PC-3 (cell line): ENCODE results near the gene HPCAL4. TPM values are rescaled to one million over a fixed set of nuclear protein-coding genes. Genes with fewer than 3 reads are reported as not detected.

ENCODE experiments used
- ATAC-seq: fragments of 200-7000 bp; cut with Tn5 transposase; 2 replicates; pipeline ENCODE4 v1.9.1; 2020; ENCODE audit warnings: mild to moderate bottlenecking, moderate library complexity
- BruUV-seq: library from RNA; stranded (reverse); fragments of 400-500 nt; replicated peaks from 2 replicates; lab custom pipeline; 2021; lab: Mats Ljungman, UMichigan
- CTCF ChIA-PET: fragments of 300-600 bp; sonication (Branson Sonifier 250); formaldehyde crosslinking; loops from one replicate; lab custom pipeline; 2022; ENCODE audit warnings: antibody characterized with exemption; lab: Charles Lee
- POLR2A ChIA-PET: fragments of 300-600 bp; sonication (Branson Sonifier 250); formaldehyde crosslinking; loops from one replicate; lab custom pipeline; 2022; ENCODE audit warnings: antibody characterized with exemption; ENCODE audit not compliant: unreplicated experiment; lab: Charles Lee
- DNase-seq: peaks from one replicate; pipeline ENCODE4 v3.0.0-alpha.2; 2015
- H2AFZ ChIP-seq: fragments of 300-600 bp; sonication (generic); 2 replicates; pipeline ENCODE4 v1.6.0; 2016; ENCODE audit warnings: antibody characterized with exemption, low read length
- H3F3A ChIP-seq: fragments of 300-600 bp; sonication (generic); one replicate; pipeline ENCODE4 v1.6.0; 2017; ENCODE audit warnings: antibody characterized with exemption, low read length, control low read depth, mild to moderate bottlenecking; ENCODE audit not compliant: unreplicated experiment
- H3K27ac ChIP-seq: fragments of 300-600 bp; sonication (generic); 2 replicates; pipeline ENCODE4 v1.5.1; 2016; ENCODE audit warnings: mild to moderate bottlenecking, low read length
- H3K27me3 ChIP-seq: fragments of 300-600 bp; sonication (generic); 2 replicates; pipeline ENCODE4 v1.6.1; 2016; ENCODE audit warnings: low read length, mixed read lengths
- H3K36me3 ChIP-seq: fragments of 300-600 bp; sonication (generic); 2 replicates; pipeline ENCODE4 v1.6.1; 2016; ENCODE audit warnings: low read depth, mixed run types, low read length, mixed read lengths
- H3K4me1 ChIP-seq: fragments of 300-600 bp; sonication (generic); 2 replicates; pipeline ENCODE4 v1.5.1; 2016; ENCODE audit warnings: low read length; ENCODE audit not compliant: insufficient read depth
- H3K4me2 ChIP-seq: fragments of 300-600 bp; sonication (generic); 2 replicates; pipeline ENCODE4 v1.6.0; 2016; ENCODE audit warnings: low read length
- H3K4me3 ChIP-seq: fragments of 300-600 bp; sonication (generic); 2 replicates; pipeline ENCODE4 v1.5.1; 2016; ENCODE audit warnings: mild to moderate bottlenecking, low read length, mixed read lengths
- H3K79me2 ChIP-seq: fragments of 300-600 bp; sonication (generic); 2 replicates; pipeline ENCODE4 v1.6.1; 2017; ENCODE audit warnings: low read length, mixed read lengths
- H3K9ac ChIP-seq: fragments of 300-600 bp; sonication (generic); 2 replicates; pipeline ENCODE4 v1.6.0; 2016; ENCODE audit warnings: mild to moderate bottlenecking, low read length
- H3K9me2 ChIP-seq: fragments of 300-600 bp; sonication (generic); replicated peaks from 2 replicates; pipeline ENCODE4 v1.6.1; 2016; ENCODE audit warnings: mixed run types, low read length, mixed read lengths
- H3K9me3 ChIP-seq: fragments of 300-600 bp; sonication (generic); 2 replicates; pipeline ENCODE4 v1.6.1; 2016; ENCODE audit warnings: low read length, mixed read lengths
- H4K20me1 ChIP-seq: fragments of 300-600 bp; sonication (generic); 2 replicates; pipeline ENCODE4 v1.6.1; 2016; ENCODE audit warnings: low read length, mixed read lengths
- CTCF ChIP-seq: fragments of 300-600 bp; sonication (generic); conservative IDR thresholded peaks from 2 replicates; pipeline ENCODE4 v1.5.1; 2017; ENCODE audit warnings: antibody characterized with exemption, low read depth, mild to moderate bottlenecking, low read length
- EZH2 ChIP-seq: fragments of 300-600 bp; sonication (generic); IDR thresholded peaks from one replicate; pipeline ENCODE4 v1.6.1; 2017; ENCODE audit warnings: antibody characterized with exemption, mild to moderate bottlenecking, low read length; ENCODE audit not compliant: unreplicated experiment
- EZH2phosphoT487 ChIP-seq: fragments of 300-600 bp; sonication (generic); IDR thresholded peaks from 2 replicates; pipeline ENCODE4 v1.6.1; 2018; ENCODE audit warnings: mild to moderate bottlenecking, antibody characterized with exemption, low read length, borderline replicate concordance
- intact Hi-C: fragments of 100-400 bp; cut with micrococcal nuclease; formaldehyde crosslinking; loops from 2 replicates; pipeline ENCODE4 v1.9.0; 2023
- total RNA-seq: library from RNA; depleted of rRNA; stranded (reverse); fragments of >200 nt; gene quantifications from 2 replicates; pipeline ENCODE4 v1.2.3, GENCODE V29; 2014

HPCAL4 gene
- total RNA-seq, 1 experiment from 2014 or later: 0.04 TPM

GRCh38 chr1:39654291-39654690 is 36.9 kb downstream of the HPCAL4 start:
- ATAC-seq (no peak), DNase-seq (no peak)
- no peaks in the 10 kb centered on the region for H3F3A ChIP-seq
- no peaks in the 10 kb centered on the region for H3K9me2 ChIP-seq
- H3K4me1 ChIP-seq: no peaks in the 10 kb centered on the region
- no peak overlapping the region for H3K27ac ChIP-seq
- no peaks in the 10 kb centered on the region for H3K36me3 ChIP-seq
- H2AFZ ChIP-seq: no peak overlapping the region
- no peaks in the 10 kb centered on the region for H3K79me2 ChIP-seq
- POLR2A ChIA-PET: no interaction called here
- H3K4me3 ChIP-seq: no peak overlapping the region
- TF ChIP-seq EZH2phosphoT487: no peak
- no peaks in the 10 kb centered on the region for H3K27me3 ChIP-seq
- H4K20me1 ChIP-seq: no peaks in the 10 kb centered on the region
- CTCF ChIA-PET: interaction anchor here (2.8 kb wide), 1 partner anchor 48 kb away, joined by 46 read pairs; no protein-coding TSS in a partner anchor
- no peak overlapping the region for H3K9ac ChIP-seq
- intact Hi-C loops: no loop called here
- no peaks in the 10 kb centered on the region for H3K9me3 ChIP-seq
- H3K4me2 ChIP-seq: no peak overlapping the region
- BruUV-seq: no TSS peak

GRCh38 chr1:39653546-39654031 is 37.6 kb downstream of the HPCAL4 start:
- Histone ChIP-seq H3K79me2 (no peaks in the 10 kb centered on the region), H3K27ac (no peak overlapping the region), H3K4me3 (no peak overlapping the region), H3K4me1 (no peaks in the 10 kb centered on the region), H2AFZ (peak overlapping the region; percentile 64), H3F3A (no peaks in the 10 kb centered on the region), H3K9me3 (no peaks in the 10 kb centered on the region), H3K36me3 (no peaks in the 10 kb centered on the region), H3K9ac (no peak overlapping the region), H4K20me1 (no peaks in the 10 kb centered on the region), H3K9me2 (no peaks in the 10 kb centered on the region), H3K27me3 (no peaks in the 10 kb centered on the region), H3K4me2 (peak overlapping the region; percentile 73)
- peak; percentile 88 for ATAC-seq
- TF ChIP-seq CTCF (peak; percentile 92), EZH2phosphoT487 (no peak)
- no TSS peak for BruUV-seq
- CTCF ChIA-PET: interaction anchor here (0.6 to 2.8 kb wide), 2 partner anchors 47 to 50 kb away, joined by 5 to 46 read pairs; no protein-coding TSS in a partner anchor
- DNase-seq: peak; percentile 81
- intact Hi-C loops: loop anchor here (1.0 kb wide), 1 partner anchor 47 kb away; no protein-coding TSS in a partner anchor
- POLR2A ChIA-PET: no interaction called here

- CTCF ChIA-PET: interaction anchor here (2.8 kb wide), 1 partner anchor 46 kb away, joined by 46 read pairs; no protein-coding TSS in a partner anchor
- ATAC-seq (no peak), DNase-seq (no peak)
- Histone ChIP-seq H3K9ac (no peak overlapping the region), H3K4me2 (no peak overlapping the region), H4K20me1 (no peaks in the 10 kb centered on the region), H3K27ac (no peak overlapping the region), H3K79me2 (no peaks in the 10 kb centered on the region), H3F3A (no peaks in the 10 kb centered on the region), H3K36me3 (no peaks in the 10 kb centered on the region), H3K9me3 (no peaks in the 10 kb centered on the region), H2AFZ (no peak overlapping the region), H3K4me3 (no peak overlapping the region), H3K9me2 (no peaks in the 10 kb centered on the region), H3K27me3 (no peaks in the 10 kb centered on the region), H3K4me1 (no peaks in the 10 kb centered on the region)
- TF ChIP-seq CTCF (no peak), EZH2 (no peak), EZH2phosphoT487 (no peak)
- intact Hi-C loops: no loop called here
- no TSS peak for BruUV-seq
- POLR2A ChIA-PET: no interaction called here
These were observed 38.7 kb downstream of the HPCAL4 start for GRCh38 chr1:39652554-39652953.
